Hepatocyte (in vitro differentiated cells): Measurements from ENCODE around the gene BCAS4. TPM values are rescaled to one million over a fixed set of nuclear protein-coding genes. Genes with fewer than 3 reads are reported as not detected.

Source experiments
- DNase-seq: peaks from one replicate; pipeline ENCODE4 v3.0.0-alpha.2; 2016; ENCODE audit warnings: low spot score
- H2AFZ ChIP-seq: fragments of 200-600 bp; sonication (generic); 2 replicates; pipeline ENCODE4 v1.6.0; 2016; ENCODE audit warnings: antibody characterized with exemption, mild to moderate bottlenecking
- H3K27ac ChIP-seq: fragments of 200-600 bp; sonication (generic); 2 replicates; pipeline ENCODE4 v1.5.1; 2016; ENCODE audit warnings: mild to moderate bottlenecking
- H3K27me3 ChIP-seq: fragments of 200-600 bp; sonication (generic); 2 replicates; pipeline ENCODE4 v1.6.1; 2016
- H3K36me3 ChIP-seq: fragments of 200-600 bp; sonication (generic); replicated peaks from 2 replicates; pipeline ENCODE4 v1.5.1; 2016; ENCODE audit warnings: low read depth; ENCODE audit not compliant: insufficient read depth
- H3K4me1 ChIP-seq: fragments of 200-600 bp; sonication (generic); 2 replicates; pipeline ENCODE4 v1.5.1; 2016; ENCODE audit warnings: mild to moderate bottlenecking, moderate library complexity; ENCODE audit not compliant: insufficient read depth
- H3K4me2 ChIP-seq: fragments of 200-600 bp; sonication (generic); 2 replicates; pipeline ENCODE4 v1.6.0; 2016
- H3K4me3 ChIP-seq: fragments of 200-600 bp; sonication (generic); 2 replicates; pipeline ENCODE4 v1.5.1; 2016; ENCODE audit warnings: mild to moderate bottlenecking
- H3K79me2 ChIP-seq: fragments of 200-600 bp; sonication (generic); 2 replicates; pipeline ENCODE4 v1.6.0; 2017; ENCODE audit warnings: mild to moderate bottlenecking
- H3K9me2 ChIP-seq: fragments of 200-600 bp; sonication (generic); replicated peaks from 2 replicates; pipeline ENCODE4 v1.6.0; 2017; ENCODE audit warnings: mild to moderate bottlenecking; ENCODE audit not compliant: insufficient read depth
- H3K9me3 ChIP-seq: fragments of 200-600 bp; sonication (generic); 2 replicates; pipeline ENCODE4 v1.5.1; 2016; ENCODE audit warnings: low read depth, mild to moderate bottlenecking
- H4K20me1 ChIP-seq: fragments of 200-600 bp; sonication (generic); 2 replicates; pipeline ENCODE4 v1.6.0; 2016; ENCODE audit warnings: mild to moderate bottlenecking; ENCODE audit not compliant: insufficient read depth, poor library complexity, severe bottlenecking
- CTCF ChIP-seq: fragments of 200-600 bp; sonication (generic); IDR thresholded peaks from 2 replicates; pipeline ENCODE4 v1.5.1; 2016; ENCODE audit warnings: antibody characterized with exemption, mild to moderate bottlenecking; ENCODE audit not compliant: poor library complexity
- EZH2 ChIP-seq: fragments of 200-600 bp; sonication (generic); IDR thresholded peaks from 2 replicates; pipeline ENCODE4 v1.6.1; 2016; ENCODE audit warnings: antibody characterized with exemption, mild to moderate bottlenecking, borderline replicate concordance
- EZH2phosphoT487 ChIP-seq: fragments of 200-600 bp; sonication (generic); IDR thresholded peaks from one replicate; pipeline ENCODE4 v1.6.1; 2018; ENCODE audit warnings: antibody characterized with exemption, mild to moderate bottlenecking, low read depth, moderate library complexity; ENCODE audit not compliant: unreplicated experiment, severe bottlenecking
- WGBS: methylation state at CpG from one replicate; pipeline ENCODE4 v1.1.6; 2016; ENCODE audit warnings: low lambda C conversion rate; ENCODE audit errors: missing lambda C conversion rate; 5-methylcytosine and 5-hydroxymethylcytosine counted together
- polyA plus RNA-seq: library from polyadenylated mRNA; unstranded; fragments of >200 nt; fragmentation: Nextera tagmentation; extraction: Ambion mirVana; gene quantifications from 2 replicates; pipeline ENCODE4 v1.2.1, GENCODE V29; 2016
- total RNA-seq: library from RNA; depleted of rRNA; stranded (reverse); fragments of >200 nt; gene quantifications from 2 replicates; pipeline ENCODE4 v1.2.3, GENCODE V29; 2014

The BCAS4 gene
- total and polyA plus RNA-seq, 2 experiments from 2014 or later, result 5.6 to 21.6 TPM

DNA sequence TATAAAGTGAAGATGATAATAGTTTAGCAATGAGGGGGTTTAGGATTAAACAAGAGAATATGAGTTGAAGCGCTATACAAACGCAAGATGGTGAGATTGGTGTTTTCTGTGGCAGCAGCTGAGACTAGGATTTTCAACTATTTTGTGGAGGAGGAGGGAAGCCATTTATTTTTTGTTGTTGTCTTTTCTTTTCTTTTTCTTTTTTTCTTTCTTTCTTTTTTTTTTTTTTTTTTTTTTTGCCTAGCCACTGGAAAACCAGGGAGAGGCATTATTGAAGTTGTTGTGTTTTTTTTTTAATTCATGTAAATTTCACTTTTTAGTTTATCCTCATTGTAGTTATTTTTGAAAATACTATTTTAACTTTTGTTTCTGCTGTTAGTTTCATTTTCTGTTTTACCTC, 47.6 kb upstream of the BCAS4 start:
- WGBS, result 86% methylated on average over 2 of the region's 2 CpGs
- Histone ChIP-seq H3K27ac (peak overlapping the region; percentile 83), H3K4me2 (peak overlapping the region; percentile 44), H3K4me1 (peaks cover 59% of the 10 kb centered on the region), H3K79me2 (peaks cover 58% of the 10 kb centered on the region), H3K36me3 (no peaks in the 10 kb centered on the region), H3K27me3 (no peaks in the 10 kb centered on the region), H4K20me1 (no peaks in the 10 kb centered on the region), H3K9me3 (no peaks in the 10 kb centered on the region), H2AFZ (no peak overlapping the region), H3K9me2 (no peaks in the 10 kb centered on the region), H3K4me3 (no peak overlapping the region)
- TF ChIP-seq EZH2phosphoT487, result no peak
- no peak for TF ChIP-seq EZH2
- no peak for TF ChIP-seq CTCF
- DNase-seq, result no peak

- no peaks in the 10 kb centered on the region for H4K20me1 ChIP-seq
- H3K79me2 ChIP-seq, result peaks cover 57% of the 10 kb centered on the region
- no peak overlapping the region for H3K4me3 ChIP-seq
- no peak overlapping the region for H3K27ac ChIP-seq
- no peaks in the 10 kb centered on the region for H3K27me3 ChIP-seq
- no peak overlapping the region for H3K4me2 ChIP-seq
- TF ChIP-seq EZH2, result no peak
- TF ChIP-seq EZH2phosphoT487, result no peak
- no peak for TF ChIP-seq CTCF
- H2AFZ ChIP-seq, result no peak overlapping the region
- H3K4me1 ChIP-seq, result peaks cover 34% of the 10 kb centered on the region
- no peaks in the 10 kb centered on the region for H3K9me2 ChIP-seq
- no peaks in the 10 kb centered on the region for H3K36me3 ChIP-seq
- WGBS, result 75% methylated on average over 8 of the region's 8 CpGs
- no peak for DNase-seq
- no peaks in the 10 kb centered on the region for H3K9me3 ChIP-seq
Measured at GRCh38 chr20:50750145-50750671, 44.7 kb upstream of the BCAS4 start.

DNA sequence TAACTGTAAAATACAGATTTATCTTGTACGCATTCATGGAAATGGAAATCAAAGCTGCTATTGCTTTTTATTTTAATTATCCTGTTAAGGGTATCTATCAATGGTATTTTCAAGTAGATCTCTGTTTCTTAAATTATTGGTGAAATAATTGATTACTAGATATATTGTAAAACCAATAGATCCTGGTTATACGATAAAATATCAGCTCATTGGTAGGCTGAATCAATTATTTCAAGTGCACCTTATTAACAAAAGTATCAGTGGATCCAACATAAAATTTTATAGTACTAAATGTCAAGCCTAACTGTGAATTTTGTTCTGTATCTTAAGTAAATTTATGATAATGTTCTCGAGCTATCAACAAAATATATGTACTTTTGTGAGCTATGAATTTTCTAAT, 41.7 kb upstream of the BCAS4 start:
- Histone ChIP-seq H3K79me2 (peaks cover 45% of the 10 kb centered on the region), H3K4me2 (no peak overlapping the region), H3K4me1 (peaks cover 6% of the 10 kb centered on the region), H4K20me1 (no peaks in the 10 kb centered on the region), H3K9me3 (no peaks in the 10 kb centered on the region), H3K9me2 (no peaks in the 10 kb centered on the region), H3K27ac (no peak overlapping the region), H3K27me3 (no peaks in the 10 kb centered on the region), H3K4me3 (no peak overlapping the region), H3K36me3 (no peaks in the 10 kb centered on the region), H2AFZ (no peak overlapping the region)
- WGBS, result 96% methylated on average over 3 of the region's 3 CpGs
- DNase-seq, result no peak
- TF ChIP-seq EZH2phosphoT487 (no peak), CTCF (no peak), EZH2 (no peak)
